Panc1 (cell line): ENCODE results near the gene NNAT. TPM values are rescaled to one million over a fixed set of nuclear protein-coding genes. Genes with fewer than 3 reads are reported as not detected.

Experiments
- ATAC-seq: fragments of 200-7000 bp; cut with Tn5 transposase; 2 replicates; pipeline ENCODE4 v1.9.1; 2020; ENCODE audit warnings: mild to moderate bottlenecking, moderate library complexity
- BruUV-seq: library from RNA; stranded (reverse); fragments of 400-500 nt; replicated peaks from 2 replicates; lab custom pipeline; 2021; lab: Mats Ljungman, UMichigan
- CTCF ChIA-PET: fragments of 300-600 bp; sonication (Branson Sonifier 250); formaldehyde crosslinking; loops from one replicate; lab custom pipeline; 2022; ENCODE audit warnings: antibody characterized with exemption; lab: Charles Lee
- POLR2A ChIA-PET: fragments of 300-600 bp; sonication (Branson Sonifier 250); formaldehyde crosslinking; loops from one replicate; lab custom pipeline; 2022; ENCODE audit warnings: antibody characterized with exemption; lab: Charles Lee
- DNase-seq: peaks from one replicate; pipeline ENCODE4 v3.0.0-alpha.2; 2010; ENCODE audit warnings: low read depth, low spot score
- H3K27ac ChIP-seq: 2 replicates; pipeline ENCODE4 v1.5.1; 2011; ENCODE audit warnings: mild to moderate bottlenecking, low read length, inconsistent platforms
- H3K27me3 ChIP-seq: fragments of 200-500 bp; sonication (Bioruptor generic); 2 replicates; pipeline ENCODE4 v1.6.0; 2014; ENCODE audit warnings: low read length, inconsistent platforms; ENCODE audit not compliant: control insufficient read depth, insufficient read depth
- H3K36me3 ChIP-seq: fragments of 200-500 bp; sonication (Bioruptor generic); 2 replicates; pipeline ENCODE4 v1.5.1; 2014; ENCODE audit warnings: inconsistent platforms, mild to moderate bottlenecking, low read length, moderate library complexity; ENCODE audit not compliant: control insufficient read depth, insufficient read depth
- H3K4me1 ChIP-seq: 2 replicates; pipeline ENCODE4 v1.5.1; 2011; ENCODE audit warnings: inconsistent platforms, mild to moderate bottlenecking, low read length, moderate library complexity; ENCODE audit not compliant: control insufficient read depth, insufficient read depth
- H3K4me3 ChIP-seq, 2 experiments: 2 replicates each; pipeline ENCODE4 v1.5.1; 2011 to 2012; ENCODE audit warnings: low read depth in 2 of 2, low read length in 2 of 2, mild to moderate bottlenecking in 2 of 2, inconsistent platforms in 1 of 2, moderate library complexity in 1 of 2
- H3K9me3 ChIP-seq: fragments of 200-500 bp; sonication (Bioruptor generic); 2 replicates; pipeline ENCODE4 v1.5.1; 2014; ENCODE audit warnings: low read depth, mild to moderate bottlenecking, inconsistent platforms, low read length, moderate library complexity; ENCODE audit not compliant: control insufficient read depth, insufficient read depth
- CTCF ChIP-seq: fragments of 450-650 bp; IDR thresholded peaks from 2 replicates; pipeline ENCODE4 v1.5.1; 2017; ENCODE audit warnings: mild to moderate bottlenecking
- POLR2AphosphoS5 ChIP-seq: IDR thresholded peaks from 2 replicates; pipeline ENCODE4 v1.6.1; 2012; ENCODE audit warnings: mild to moderate bottlenecking, low read depth, low read length, moderate library complexity
- REST ChIP-seq, 2 experiments: IDR thresholded peaks; 2 replicates each; pipeline ENCODE4 v1.6.1; 2011 to 2012; ENCODE audit warnings: low read depth in 2 of 2, control low read depth in 1 of 2, low read length in 1 of 2, mild to moderate bottlenecking in 1 of 2, moderate library complexity in 1 of 2; ENCODE audit not compliant: insufficient read depth in 1 of 2
- SIN3A ChIP-seq: IDR thresholded peaks from 2 replicates; pipeline ENCODE4 v1.6.1; 2012; ENCODE audit warnings: low read depth, mild to moderate bottlenecking, low read length, moderate library complexity, borderline replicate concordance; ENCODE audit not compliant: insufficient read depth
- TCF7L2 ChIP-seq: IDR thresholded peaks from 2 replicates; pipeline ENCODE4 v1.6.1; 2011; ENCODE audit warnings: mild to moderate bottlenecking, low read depth, low read length, inconsistent platforms
- in situ Hi-C: cut with HindIII; loops from 2 replicates; pipeline ENCODE4 v1.10.0; 2016; ENCODE audit warnings: low sequenced_read_pairs, low pct_unique_long_range_greater_than_20kb
- intact Hi-C: fragments of 100-400 bp; cut with micrococcal nuclease; formaldehyde crosslinking; loops from one replicate; pipeline ENCODE4 v1.10.0; 2022; ENCODE audit not compliant: unreplicated experiment
- total RNA-seq: library from RNA; stranded (reverse); gene quantifications from one replicate; pipeline ENCODE4 v1.2.1, GENCODE V29; 2021; ENCODE audit not compliant: unreplicated experiment

NNAT gene
- total RNA-seq, 1 experiment from 2014 or later = not detected

- DNase-seq (no peak), ATAC-seq (no peak)
- Histone ChIP-seq H3K4me1 (no peaks in the 10 kb centered on the region), H3K9me3 (no peaks in the 10 kb centered on the region), H3K36me3 (no peaks in the 10 kb centered on the region), H3K4me3 (no peak overlapping the region), H3K27ac (no peak overlapping the region), H3K27me3 (no peaks in the 10 kb centered on the region)
- ChIA-PET CTCF (no interaction called here), POLR2A (no interaction called here)
- BruUV-seq = no TSS peak
- intact Hi-C loops = no loop called here
- no peak for TF ChIP-seq SIN3A
- TF ChIP-seq POLR2AphosphoS5 = no peak
- TF ChIP-seq REST (IDR thresholded peaks at IDR 0.05; ENCODE audit: insufficient read depth in 1 of 2, low read depth in 2 of 2, low read length in 1 of 2) = no peak
- TF ChIP-seq CTCF = no peak
- no peak for TF ChIP-seq TCF7L2
- in situ Hi-C loops = no loop called here
These were observed 28.9 kb upstream of the NNAT start for GRCh38 chr20:37492096-37492625.

GRCh38 chr20:37492945-37493344, 28.1 kb upstream of the NNAT start:
- ATAC-seq (no peak), DNase-seq (no peak)
- no TSS peak for BruUV-seq
- no peak for TF ChIP-seq TCF7L2
- no peak for TF ChIP-seq REST (IDR thresholded peaks at IDR 0.05; ENCODE audit: insufficient read depth in 1 of 2, low read depth in 2 of 2, low read length in 1 of 2)
- no peak for TF ChIP-seq POLR2AphosphoS5
- TF ChIP-seq SIN3A = no peak
- TF ChIP-seq CTCF = no peak
- in situ Hi-C loops = no loop called here
- H3K36me3 ChIP-seq = no peaks in the 10 kb centered on the region
- H3K27me3 ChIP-seq = no peaks in the 10 kb centered on the region
- H3K27ac ChIP-seq = no peak overlapping the region
- H3K9me3 ChIP-seq = no peaks in the 10 kb centered on the region
- H3K4me3 ChIP-seq = no peak overlapping the region
- no peaks in the 10 kb centered on the region for H3K4me1 ChIP-seq
- intact Hi-C loops = no loop called here
- ChIA-PET POLR2A (no interaction called here), CTCF (no interaction called here)
